WTC11 (cell line): ENCODE results near the gene RPS6KB2.

Experiments used
- FOXK1 ChIP-seq: sonication (generic); formaldehyde crosslinking; IDR thresholded peaks from 2 replicates; pipeline ENCODE4 v1.8.0; 2022; ENCODE audit warnings: mild to moderate bottlenecking, moderate library complexity, missing genetic modification reagents
- KAT7 ChIP-seq: sonication (generic); formaldehyde crosslinking; IDR thresholded peaks from 2 replicates; pipeline ENCODE4 v1.8.1; 2023; ENCODE audit warnings: missing genetic modification reagents, mild to moderate bottlenecking, borderline replicate concordance
- TF ChIP-seq, protein P1 (sequence below): sonication (generic); formaldehyde crosslinking; IDR thresholded peaks from 2 replicates; pipeline ENCODE4 v1.8.0; 2022; ENCODE audit warnings: missing genetic modification reagents
- TF ChIP-seq, protein P2 (sequence below): fragments of 200-600 bp; IDR thresholded peaks from 2 replicates; pipeline ENCODE4 v1.8.0; 2022; ENCODE audit warnings: antibody characterized with exemption

DNA sequence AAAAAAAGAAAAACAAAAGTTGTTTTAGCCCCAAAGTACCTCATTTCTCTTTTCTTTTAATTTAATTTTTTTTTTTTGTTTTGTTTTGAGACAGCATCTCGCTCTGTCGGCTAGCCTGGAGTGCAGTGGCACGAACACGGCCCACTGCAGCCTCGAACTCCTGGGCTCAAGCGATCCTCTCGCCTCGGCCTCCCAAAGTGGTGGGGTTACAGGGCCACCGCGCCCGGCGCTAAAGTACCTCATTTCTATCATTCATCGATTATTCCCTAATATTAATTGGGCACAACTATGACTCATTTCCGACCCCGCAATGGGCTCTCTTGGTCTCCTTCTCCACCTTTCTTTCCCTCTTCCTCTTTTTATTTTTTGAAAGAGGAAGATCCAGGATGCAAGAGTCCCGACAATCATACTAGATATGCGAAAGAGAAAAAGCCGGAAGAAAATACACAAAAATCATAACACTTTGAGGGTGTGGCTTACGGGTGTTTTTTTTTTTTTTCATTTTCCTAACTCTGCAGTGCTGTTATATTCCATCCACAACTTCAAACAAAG, 54.1 kb downstream of the RPS6KB2 start:
- no peak for TF ChIP-seq FOXK1 (CRISPR knock-in tag)
- TF ChIP-seq, protein P1, sequence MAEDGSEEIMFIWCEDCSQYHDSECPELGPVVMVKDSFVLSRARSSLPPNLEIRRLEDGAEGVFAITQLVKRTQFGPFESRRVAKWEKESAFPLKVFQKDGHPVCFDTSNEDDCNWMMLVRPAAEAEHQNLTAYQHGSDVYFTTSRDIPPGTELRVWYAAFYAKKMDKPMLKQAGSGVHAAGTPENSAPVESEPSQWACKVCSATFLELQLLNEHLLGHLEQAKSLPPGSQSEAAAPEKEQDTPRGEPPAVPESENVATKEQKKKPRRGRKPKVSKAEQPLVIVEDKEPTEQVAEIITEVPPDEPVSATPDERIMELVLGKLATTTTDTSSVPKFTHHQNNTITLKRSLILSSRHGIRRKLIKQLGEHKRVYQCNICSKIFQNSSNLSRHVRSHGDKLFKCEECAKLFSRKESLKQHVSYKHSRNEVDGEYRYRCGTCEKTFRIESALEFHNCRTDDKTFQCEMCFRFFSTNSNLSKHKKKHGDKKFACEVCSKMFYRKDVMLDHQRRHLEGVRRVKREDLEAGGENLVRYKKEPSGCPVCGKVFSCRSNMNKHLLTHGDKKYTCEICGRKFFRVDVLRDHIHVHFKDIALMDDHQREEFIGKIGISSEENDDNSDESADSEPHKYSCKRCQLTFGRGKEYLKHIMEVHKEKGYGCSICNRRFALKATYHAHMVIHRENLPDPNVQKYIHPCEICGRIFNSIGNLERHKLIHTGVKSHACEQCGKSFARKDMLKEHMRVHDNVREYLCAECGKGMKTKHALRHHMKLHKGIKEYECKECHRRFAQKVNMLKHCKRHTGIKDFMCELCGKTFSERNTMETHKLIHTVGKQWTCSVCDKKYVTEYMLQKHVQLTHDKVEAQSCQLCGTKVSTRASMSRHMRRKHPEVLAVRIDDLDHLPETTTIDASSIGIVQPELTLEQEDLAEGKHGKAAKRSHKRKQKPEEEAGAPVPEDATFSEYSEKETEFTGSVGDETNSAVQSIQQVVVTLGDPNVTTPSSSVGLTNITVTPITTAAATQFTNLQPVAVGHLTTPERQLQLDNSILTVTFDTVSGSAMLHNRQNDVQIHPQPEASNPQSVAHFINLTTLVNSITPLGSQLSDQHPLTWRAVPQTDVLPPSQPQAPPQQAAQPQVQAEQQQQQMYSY (CRISPR knock-in tag): no peak
- TF ChIP-seq, protein P2, sequence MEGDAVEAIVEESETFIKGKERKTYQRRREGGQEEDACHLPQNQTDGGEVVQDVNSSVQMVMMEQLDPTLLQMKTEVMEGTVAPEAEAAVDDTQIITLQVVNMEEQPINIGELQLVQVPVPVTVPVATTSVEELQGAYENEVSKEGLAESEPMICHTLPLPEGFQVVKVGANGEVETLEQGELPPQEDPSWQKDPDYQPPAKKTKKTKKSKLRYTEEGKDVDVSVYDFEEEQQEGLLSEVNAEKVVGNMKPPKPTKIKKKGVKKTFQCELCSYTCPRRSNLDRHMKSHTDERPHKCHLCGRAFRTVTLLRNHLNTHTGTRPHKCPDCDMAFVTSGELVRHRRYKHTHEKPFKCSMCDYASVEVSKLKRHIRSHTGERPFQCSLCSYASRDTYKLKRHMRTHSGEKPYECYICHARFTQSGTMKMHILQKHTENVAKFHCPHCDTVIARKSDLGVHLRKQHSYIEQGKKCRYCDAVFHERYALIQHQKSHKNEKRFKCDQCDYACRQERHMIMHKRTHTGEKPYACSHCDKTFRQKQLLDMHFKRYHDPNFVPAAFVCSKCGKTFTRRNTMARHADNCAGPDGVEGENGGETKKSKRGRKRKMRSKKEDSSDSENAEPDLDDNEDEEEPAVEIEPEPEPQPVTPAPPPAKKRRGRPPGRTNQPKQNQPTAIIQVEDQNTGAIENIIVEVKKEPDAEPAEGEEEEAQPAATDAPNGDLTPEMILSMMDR: no peak
- no peak for TF ChIP-seq KAT7 (CRISPR knock-in tag)
